GM23248 (cell line): ENCODE measurements around the gene PSORS1C1.

Experiments used
- EZH2 ChIP-seq: fragments of 200-600 bp; sonication (generic); IDR thresholded peaks from 2 replicates; pipeline ENCODE4 v1.6.1; 2018; ENCODE audit warnings: antibody characterized with exemption, mild to moderate bottlenecking; ENCODE audit not compliant: insufficient read depth, poor library complexity, severe bottlenecking
- EZH2phosphoT487 ChIP-seq: fragments of 200-600 bp; sonication (generic); IDR thresholded peaks from 2 replicates; pipeline ENCODE4 v1.6.1; 2018; ENCODE audit warnings: antibody characterized with exemption, moderate library complexity, mild to moderate bottlenecking, low read depth; ENCODE audit not compliant: insufficient read depth

- TF ChIP-seq EZH2phosphoT487 (no peak), EZH2 (no peak)
Observed at GRCh38 chr6:31068669-31069340, 45.8 kb upstream of the PSORS1C1 start.
